HG03139 (cell line): ENCODE results near the gene LGALS13.
"Not testable (repeated sequence)": the region's sequence is repeated elsewhere in the genome, so short reads cannot be mapped to it uniquely, and the experiment has no call there.

ENCODE experiments used
- ATAC-seq: cut with Tn5 transposase; IDR thresholded peaks from one replicate; pipeline ENCODE4 v1.9.1; 2021; ENCODE audit not compliant: unreplicated experiment

Gene LGALS13

GRCh38 chr19:39613597-39613996, 11.3 kb downstream of the LGALS13 start:
- no peak for ATAC-seq

DNA sequence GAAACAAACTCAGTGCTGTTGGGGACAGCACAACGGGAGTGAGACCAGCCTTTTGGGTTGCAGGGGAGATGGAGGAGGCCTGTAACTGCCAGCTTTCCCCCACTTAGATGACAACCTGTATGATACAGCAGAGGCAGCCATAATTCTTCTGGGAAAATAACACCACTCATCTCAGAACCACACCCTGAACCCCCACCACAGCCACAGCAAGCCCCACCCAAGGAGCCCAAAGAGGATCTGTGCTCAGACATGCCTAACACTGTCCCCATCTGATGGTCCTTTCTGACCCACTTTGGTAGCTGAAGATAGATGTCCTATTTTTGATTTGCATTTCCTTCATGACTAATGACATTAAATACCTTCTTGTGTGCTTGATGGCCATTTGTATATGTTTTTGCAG, 15.4 kb downstream of the LGALS13 start:
- ATAC-seq: no peak

DNA sequence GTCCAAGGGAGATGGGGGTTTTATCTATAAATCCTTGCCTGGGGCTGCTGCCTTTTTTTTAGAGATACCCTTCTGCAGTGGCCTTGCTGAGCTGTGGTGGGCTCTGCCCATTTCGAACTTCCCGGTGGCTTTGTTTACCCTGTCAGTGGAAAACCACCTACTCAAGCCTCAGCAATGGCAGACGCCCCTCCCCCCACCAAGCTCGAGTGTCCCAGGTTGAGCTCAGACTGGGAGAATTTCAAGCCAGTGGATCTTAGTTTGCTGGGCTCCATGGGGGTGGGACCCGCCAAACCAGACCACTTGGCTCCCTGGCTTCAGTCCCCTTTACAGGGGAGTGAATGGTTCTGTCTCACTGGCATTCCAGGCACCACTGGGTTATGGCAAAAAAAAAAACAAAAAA, 21.6 kb downstream of the LGALS13 start:
- ATAC-seq: no peak

GRCh38 chr19:39627631-39628030, 25.3 kb downstream of the LGALS13 start:
- not testable (repeated sequence) for ATAC-seq

GRCh38 chr19:39631178-39631577, 28.9 kb downstream of the LGALS13 start:
- ATAC-seq: no peak

- no peak for ATAC-seq
These were observed 29.3 kb downstream of the LGALS13 start for GRCh38 chr19:39631626-39632025.

GRCh38 chr19:39637891-39638290, 35.6 kb downstream of the LGALS13 start:
- ATAC-seq: no peak

DNA sequence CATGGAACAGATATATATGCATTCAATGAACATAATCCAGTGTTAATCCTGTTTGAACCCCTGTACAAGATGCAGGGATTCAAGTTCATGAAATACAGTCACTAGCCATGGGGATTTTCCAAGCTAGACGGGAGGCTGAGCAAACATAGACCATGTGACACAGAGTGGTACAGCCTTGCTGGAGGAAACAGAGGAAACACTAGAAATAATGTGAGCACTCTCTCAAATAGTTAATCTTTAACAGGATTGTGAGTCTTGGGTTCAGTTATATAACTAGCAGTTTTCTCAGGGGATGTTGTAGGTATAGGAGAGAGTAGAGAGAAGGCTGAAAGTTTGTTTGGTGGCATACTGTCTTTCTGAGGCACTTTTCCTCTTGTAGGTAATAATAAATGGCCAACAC, 39.4 kb downstream of the LGALS13 start:
- no peak for ATAC-seq

GRCh38 chr19:39643591-39643990, 41.3 kb downstream of the LGALS13 start:
- ATAC-seq: no peak

GRCh38 chr19:39645800-39646411, 43.6 kb downstream of the LGALS13 start:
- ATAC-seq: no peak

DNA sequence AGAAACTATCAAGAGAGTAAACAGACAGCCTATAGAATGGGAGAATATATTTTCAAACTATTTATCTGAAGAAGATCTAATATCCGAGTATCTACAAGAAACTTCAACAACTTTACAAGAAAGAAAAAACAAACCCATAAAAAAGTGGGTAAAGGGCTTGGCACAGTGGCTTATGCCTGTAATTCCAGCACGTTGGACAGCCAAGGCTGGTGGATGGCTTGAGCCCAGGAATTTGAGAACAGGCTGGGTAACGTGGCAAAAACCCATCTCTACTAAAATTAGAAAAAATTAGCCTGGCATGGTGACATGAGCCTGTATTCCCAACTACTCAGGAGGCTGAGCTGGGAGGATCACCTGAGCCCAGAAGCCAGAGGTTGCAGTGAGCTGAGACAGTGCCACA, 45.6 kb downstream of the LGALS13 start:
- ATAC-seq: no peak

DNA sequence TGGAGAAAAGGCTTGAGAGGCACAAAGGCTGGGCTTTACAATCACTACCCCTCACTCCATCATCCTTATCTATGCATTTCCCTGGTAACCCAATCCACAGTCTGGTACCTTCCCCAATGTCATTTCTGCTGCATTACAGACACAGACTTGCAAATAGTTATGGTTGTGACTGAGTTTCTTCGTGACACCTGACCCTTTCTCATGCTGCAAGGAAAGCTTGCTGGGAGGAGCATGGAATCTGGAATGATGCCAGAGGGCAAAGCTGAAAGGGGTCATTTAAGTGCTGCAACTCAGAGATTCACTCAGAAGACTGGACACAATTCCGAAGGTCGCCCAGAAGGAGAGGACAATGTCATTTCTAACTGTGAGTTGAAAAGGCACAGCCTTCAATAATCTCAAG, 53.3 kb downstream of the LGALS13 start, which contains the start of gene LGALS16:
TSS of gene LGALS16 (plus strand) at position 301 of the 400 bp plus-strand sequence. CDS start at position 350, 49 bp downstream.
- no peak for ATAC-seq
